HG03175 (cell line): ENCODE measurements around the gene REEP1.
"Not testable (repeated sequence)": the region's sequence is repeated elsewhere in the genome, so short reads cannot be mapped to it uniquely, and the experiment has no call there.

Experiments used
- ATAC-seq: cut with Tn5 transposase; IDR thresholded peaks from one replicate; pipeline ENCODE4 v1.9.1; 2021; ENCODE audit warnings: mild to moderate bottlenecking, moderate library complexity; ENCODE audit not compliant: unreplicated experiment

Gene REEP1

GRCh38 chr2:86347401-86347800 is 10.0 kb upstream of the REEP1 start:
- no peak for ATAC-seq

DNA sequence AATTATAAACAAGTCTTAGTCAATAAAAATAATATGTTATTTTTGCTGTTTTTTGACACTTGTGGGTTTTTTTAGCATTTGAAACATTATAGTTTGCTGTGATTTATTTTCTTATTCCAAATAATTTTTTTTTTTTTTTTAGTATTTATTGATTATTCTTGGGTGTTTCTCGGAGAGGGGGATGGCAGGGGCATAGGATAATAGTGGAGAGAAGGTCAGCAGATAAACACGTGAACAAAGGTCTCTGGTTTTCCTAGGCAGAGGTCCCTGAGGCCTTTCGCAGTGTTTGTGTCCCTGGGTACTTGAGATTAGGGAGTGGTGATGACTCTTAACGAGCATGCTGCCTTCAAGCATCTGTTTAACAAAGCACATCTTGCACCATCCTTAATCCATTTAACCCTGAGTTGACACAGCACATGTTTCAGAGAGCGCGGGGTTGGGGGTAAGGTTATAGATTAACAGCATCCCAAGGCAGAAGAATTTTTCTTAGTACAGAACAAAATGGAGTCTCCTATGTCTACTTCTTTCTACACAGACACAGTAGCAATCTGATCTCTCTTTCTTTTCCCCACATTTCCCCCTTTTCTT is 8.5 kb upstream of the REEP1 start:
- ATAC-seq: not testable (repeated sequence)

DNA sequence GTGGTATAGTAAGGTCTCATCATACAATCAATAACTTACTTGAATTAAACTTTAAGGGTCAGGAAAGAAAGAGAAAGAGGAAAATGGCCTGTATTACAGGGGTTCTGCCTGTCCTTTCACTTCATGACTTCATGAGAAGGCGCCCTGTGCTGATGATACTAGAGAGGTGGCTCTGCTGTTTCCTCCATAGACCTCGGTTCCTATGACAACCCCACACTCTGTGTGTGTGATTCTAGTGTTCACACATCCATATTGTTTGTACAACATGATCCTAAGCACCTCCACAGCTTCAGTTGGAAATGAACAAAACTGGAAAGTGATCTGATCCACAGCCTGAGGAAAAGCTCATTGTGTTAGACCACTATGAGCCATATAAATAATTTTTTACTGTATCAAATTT is 7.0 kb upstream of the REEP1 start:
- ATAC-seq: no peak

- no peak for ATAC-seq
Measured at GRCh38 chr2:86342488-86342887, 5.1 kb upstream of the REEP1 start.

GRCh38 chr2:86341470-86341869 is 4.0 kb upstream of the REEP1 start:
- ATAC-seq: no peak

- ATAC-seq: no peak
Measured at GRCh38 chr2:86338778-86339295, 1.4 kb upstream of the REEP1 start.

DNA sequence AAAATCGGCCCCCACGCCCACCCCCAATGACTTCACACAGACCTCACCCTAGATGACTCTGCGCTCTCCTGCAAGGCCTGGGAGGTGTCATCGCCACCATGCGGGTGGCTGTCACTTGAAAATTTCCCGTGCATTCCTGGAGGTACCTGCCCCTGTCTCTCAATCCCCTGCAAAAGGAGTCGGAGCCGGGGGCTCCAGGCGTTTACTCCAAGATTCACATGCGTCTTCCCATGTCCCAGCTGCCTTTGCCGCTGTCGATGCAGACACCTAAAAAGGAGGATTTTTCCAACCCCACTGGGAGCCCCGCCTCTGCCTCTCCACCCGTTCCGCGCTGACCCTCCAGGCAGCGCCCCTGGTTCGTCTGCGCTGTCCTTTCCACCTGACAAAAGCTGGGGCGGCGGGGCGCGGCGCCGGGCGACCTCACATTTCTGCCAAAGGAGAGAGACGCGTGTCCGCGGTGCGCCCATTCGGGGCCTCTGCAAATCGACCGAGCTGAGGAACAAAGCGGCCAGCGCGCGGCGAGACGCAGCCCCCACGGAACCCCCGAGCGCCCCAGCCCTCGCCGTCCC is 667 bp downstream of the REEP1 start:
- ATAC-seq: no peak

- no peak for ATAC-seq
Measured at GRCh38 chr2:86335865-86336674, 1.4 kb downstream of the REEP1 start.

GRCh38 chr2:86333378-86333777 is 4.0 kb downstream of the REEP1 start:
- no peak for ATAC-seq

DNA sequence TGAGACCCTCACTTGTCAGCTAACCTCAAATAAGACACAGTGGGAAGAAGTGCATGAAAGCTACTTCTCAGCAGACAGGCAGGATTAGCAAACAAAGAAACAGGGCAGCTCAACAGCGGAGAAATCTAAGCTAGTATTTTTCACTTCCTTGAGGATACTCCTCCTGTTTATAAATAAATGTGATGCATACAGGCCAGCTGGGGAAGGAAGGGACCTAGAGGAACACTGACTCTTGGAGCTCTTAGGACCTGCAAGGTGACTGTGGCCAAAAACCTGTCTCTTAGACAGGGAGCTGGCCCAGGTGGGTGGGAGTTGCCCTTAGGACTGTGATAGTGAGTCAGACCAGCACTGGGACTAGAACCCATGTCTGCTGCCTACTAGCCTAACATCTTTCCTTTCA is 4.8 kb downstream of the REEP1 start:
- ATAC-seq: no peak

- no peak for ATAC-seq
Measured at GRCh38 chr2:86331384-86331783, 6.0 kb downstream of the REEP1 start.

DNA sequence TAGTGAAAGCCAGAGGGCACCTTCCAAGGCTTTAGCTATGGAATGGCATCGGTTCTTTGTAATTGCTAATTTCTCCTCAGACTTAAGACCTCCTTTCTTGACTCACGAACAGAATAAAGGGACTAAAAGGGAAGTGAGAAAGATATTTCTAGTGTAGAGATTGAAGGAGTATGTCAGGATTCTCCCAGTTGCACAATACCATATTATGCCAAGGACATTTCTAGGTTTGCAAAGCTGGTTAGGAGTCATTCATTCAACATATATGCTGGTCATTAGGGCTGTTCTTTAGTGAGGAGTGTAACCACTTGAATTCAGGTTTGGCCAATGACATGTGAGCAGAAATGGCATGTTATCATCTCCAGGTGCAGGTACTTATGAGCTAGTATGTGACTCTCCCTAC is 7.4 kb downstream of the REEP1 start:
- ATAC-seq: no peak

DNA sequence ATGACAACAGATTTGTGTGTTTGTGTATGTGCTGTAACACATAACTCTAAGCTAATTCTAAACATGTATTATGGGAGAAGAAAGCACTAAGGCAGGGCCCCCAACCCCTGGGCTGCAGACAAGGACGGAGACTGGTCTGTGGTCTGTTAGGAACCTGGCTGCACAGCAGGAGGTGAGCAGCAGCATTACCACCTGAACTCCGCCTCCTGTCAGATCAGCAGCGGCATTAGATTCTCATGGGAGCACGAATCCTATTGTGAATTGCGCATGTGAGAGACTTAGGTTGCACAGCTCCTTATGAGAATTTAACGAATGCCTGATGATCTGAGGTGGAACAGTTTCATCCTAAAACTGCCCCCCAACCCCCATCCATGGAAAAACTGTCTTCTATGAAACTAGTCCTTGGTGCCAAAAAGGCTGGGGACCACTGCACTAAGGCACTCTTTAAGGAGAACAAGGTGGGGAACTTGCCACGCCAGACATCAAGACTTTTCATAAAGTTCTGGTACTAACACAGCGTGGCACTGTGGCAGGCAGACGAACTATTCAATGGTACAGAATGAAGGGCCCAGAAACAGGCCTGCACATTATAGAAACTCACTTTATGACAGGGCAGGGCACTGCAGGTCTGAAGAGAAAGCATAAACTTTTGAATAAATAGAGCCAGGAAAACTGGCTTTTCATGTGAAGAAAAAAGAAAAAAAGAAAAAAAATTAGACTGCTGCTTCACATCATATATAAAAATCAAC is 14.0 kb downstream of the REEP1 start:
- ATAC-seq: no peak

GRCh38 chr2:86319700-86320580 is 17.5 kb downstream of the REEP1 start:
- ATAC-seq: no peak

DNA sequence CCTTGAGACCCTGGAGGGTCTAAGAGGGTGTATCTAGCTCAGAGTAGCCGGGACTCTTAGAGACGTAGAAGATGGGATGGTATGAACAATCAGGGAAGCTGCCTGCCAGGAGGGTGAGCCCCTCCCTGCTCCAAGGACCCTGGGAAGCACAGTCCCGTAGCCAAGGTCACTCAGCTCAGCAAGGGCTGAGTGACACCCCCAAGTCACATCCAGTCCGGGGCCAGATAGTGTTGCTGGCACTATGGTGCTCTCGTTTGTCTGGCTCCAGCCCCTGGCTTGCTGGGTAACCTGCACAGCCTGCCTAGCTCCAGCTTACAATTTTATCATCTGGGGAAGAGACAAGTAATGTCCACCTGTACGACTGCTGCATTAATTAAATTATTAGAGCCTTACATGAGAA is 22.3 kb downstream of the REEP1 start:
- no peak for ATAC-seq

DNA sequence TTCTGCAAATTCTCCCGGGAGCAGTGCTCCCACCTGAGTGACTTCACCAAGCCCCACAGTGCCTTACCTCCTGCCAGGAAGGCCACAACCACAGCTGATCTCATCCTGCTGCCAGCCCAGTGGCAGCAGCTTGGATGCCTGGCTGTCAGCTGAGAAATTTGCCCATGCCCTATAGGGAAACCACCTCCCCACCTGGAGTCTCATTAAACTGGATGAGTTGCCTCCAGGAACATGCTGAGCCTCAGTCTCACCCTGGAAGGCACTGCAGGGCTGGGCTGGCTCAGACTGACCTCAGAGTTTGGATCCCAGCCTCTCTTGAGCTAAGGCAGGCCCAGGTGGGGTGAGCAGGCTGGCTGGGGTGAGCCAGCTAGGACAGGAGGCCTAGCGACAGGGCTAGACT is 23.3 kb downstream of the REEP1 start:
- no peak for ATAC-seq

- ATAC-seq: no peak
Measured at GRCh38 chr2:86313341-86313740, 24.1 kb downstream of the REEP1 start.

DNA sequence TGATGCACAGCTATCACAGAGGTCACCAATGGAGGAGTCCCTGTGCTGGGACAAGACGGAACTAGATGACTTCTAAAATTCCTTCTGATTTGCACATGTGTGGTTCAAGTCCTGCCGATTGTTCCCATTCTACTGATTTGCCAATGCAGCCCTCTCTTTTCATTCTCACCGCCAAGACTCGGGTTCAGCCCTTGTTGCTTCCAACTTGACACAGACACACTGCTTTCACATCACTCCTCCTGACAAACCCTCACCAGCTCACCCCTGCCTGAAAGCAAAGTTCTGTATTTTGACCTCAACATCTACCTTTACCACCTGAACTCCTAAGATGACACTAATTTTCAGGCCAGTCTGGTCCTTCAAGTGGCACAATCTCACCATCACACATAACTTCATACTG is 25.5 kb downstream of the REEP1 start:
- no peak for ATAC-seq

- ATAC-seq: no peak
Measured at GRCh38 chr2:86309966-86310365, 27.5 kb downstream of the REEP1 start.

- ATAC-seq: no peak
Measured at GRCh38 chr2:86308984-86309695, 28.3 kb downstream of the REEP1 start.
